Parathyroid adenoma (tissue), 2 donors: ENCODE data around the gene AGAP1.

Experiments
- H2AFZ ChIP-seq: fragments of 300-600 bp; sonication (generic); one replicate; pipeline ENCODE4 v1.7.0; 2017; ENCODE audit warnings: antibody characterized with exemption, mild to moderate bottlenecking
- H3K27ac ChIP-seq: fragments of 300-600 bp; sonication (generic); one replicate; pipeline ENCODE4 v1.7.0; 2017
- H3K27me3 ChIP-seq: fragments of 300-600 bp; sonication (generic); one replicate; pipeline ENCODE4 v1.7.0; 2017; ENCODE audit warnings: low read length; ENCODE audit not compliant: control insufficient read depth, insufficient read depth
- H3K36me3 ChIP-seq: fragments of 300-600 bp; sonication (generic); one replicate; pipeline ENCODE4 v1.7.0; 2017; ENCODE audit warnings: low read length; ENCODE audit not compliant: control insufficient read depth, insufficient read depth
- H3K4me1 ChIP-seq: fragments of 300-600 bp; sonication (generic); one replicate; pipeline ENCODE4 v1.7.0; 2017; ENCODE audit warnings: control low read depth
- H3K4me2 ChIP-seq: fragments of 300-600 bp; sonication (generic); one replicate; pipeline ENCODE4 v1.7.0; 2017; ENCODE audit warnings: low read length
- H3K4me3 ChIP-seq: fragments of 300-600 bp; sonication (generic); one replicate; pipeline ENCODE4 v1.7.0; 2017; ENCODE audit warnings: low read depth, low read length
- H3K79me2 ChIP-seq: fragments of 300-600 bp; sonication (generic); one replicate; pipeline ENCODE4 v1.7.0; 2017; ENCODE audit warnings: control low read depth
- H3K9ac ChIP-seq: fragments of 300-600 bp; sonication (generic); one replicate; pipeline ENCODE4 v1.7.0; 2017; ENCODE audit warnings: mild to moderate bottlenecking
- H3K9me3 ChIP-seq: fragments of 300-600 bp; sonication (generic); one replicate; pipeline ENCODE4 v1.7.0; 2017; ENCODE audit warnings: low read length; ENCODE audit not compliant: control insufficient read depth
- TF ChIP-seq, protein P1 (sequence below): fragments of 300-600 bp; sonication (generic); IDR thresholded peaks from one replicate; pipeline ENCODE4 v1.7.0; 2017; ENCODE audit warnings: antibody characterized with exemption, mild to moderate bottlenecking
- donor health status: primary hyperparathyroidism.

The AGAP1 gene

GRCh38 chr2:235579128-235579527 lies 85.3 kb downstream of the AGAP1 start:
- H2AFZ ChIP-seq = no peak overlapping the region
- H3K27me3 ChIP-seq = no peaks in the 10 kb centered on the region
- no peak overlapping the region for H3K9ac ChIP-seq
- H3K9me3 ChIP-seq = no peaks in the 10 kb centered on the region
- H3K36me3 ChIP-seq = no peaks in the 10 kb centered on the region
- peaks cover 70% of the 10 kb centered on the region for H3K79me2 ChIP-seq
- H3K4me1 ChIP-seq = peaks cover 8% of the 10 kb centered on the region
- H3K27ac ChIP-seq = no peak overlapping the region
- TF ChIP-seq, protein P1, sequence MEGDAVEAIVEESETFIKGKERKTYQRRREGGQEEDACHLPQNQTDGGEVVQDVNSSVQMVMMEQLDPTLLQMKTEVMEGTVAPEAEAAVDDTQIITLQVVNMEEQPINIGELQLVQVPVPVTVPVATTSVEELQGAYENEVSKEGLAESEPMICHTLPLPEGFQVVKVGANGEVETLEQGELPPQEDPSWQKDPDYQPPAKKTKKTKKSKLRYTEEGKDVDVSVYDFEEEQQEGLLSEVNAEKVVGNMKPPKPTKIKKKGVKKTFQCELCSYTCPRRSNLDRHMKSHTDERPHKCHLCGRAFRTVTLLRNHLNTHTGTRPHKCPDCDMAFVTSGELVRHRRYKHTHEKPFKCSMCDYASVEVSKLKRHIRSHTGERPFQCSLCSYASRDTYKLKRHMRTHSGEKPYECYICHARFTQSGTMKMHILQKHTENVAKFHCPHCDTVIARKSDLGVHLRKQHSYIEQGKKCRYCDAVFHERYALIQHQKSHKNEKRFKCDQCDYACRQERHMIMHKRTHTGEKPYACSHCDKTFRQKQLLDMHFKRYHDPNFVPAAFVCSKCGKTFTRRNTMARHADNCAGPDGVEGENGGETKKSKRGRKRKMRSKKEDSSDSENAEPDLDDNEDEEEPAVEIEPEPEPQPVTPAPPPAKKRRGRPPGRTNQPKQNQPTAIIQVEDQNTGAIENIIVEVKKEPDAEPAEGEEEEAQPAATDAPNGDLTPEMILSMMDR = no peak
- H3K4me3 ChIP-seq = no peak overlapping the region
- H3K4me2 ChIP-seq = no peak overlapping the region

GRCh38 chr2:235580426-235581157 lies 86.7 kb downstream of the AGAP1 start:
- Histone ChIP-seq H3K36me3 (no peaks in the 10 kb centered on the region), H3K4me1 (peaks cover 5% of the 10 kb centered on the region), H3K9ac (no peak overlapping the region), H3K4me3 (no peak overlapping the region), H3K4me2 (no peak overlapping the region), H3K27ac (no peak overlapping the region), H3K9me3 (no peaks in the 10 kb centered on the region), H2AFZ (no peak overlapping the region), H3K27me3 (no peaks in the 10 kb centered on the region), H3K79me2 (peaks cover 59% of the 10 kb centered on the region)
- TF ChIP-seq, protein P1 = no peak

GRCh38 chr2:235582081-235582686 lies 88.3 kb downstream of the AGAP1 start:
- no peaks in the 10 kb centered on the region for H3K36me3 ChIP-seq
- no peak overlapping the region for H3K27ac ChIP-seq
- TF ChIP-seq, protein P1 = no peak
- H3K9me3 ChIP-seq = no peaks in the 10 kb centered on the region
- H3K4me2 ChIP-seq = no peak overlapping the region
- H3K9ac ChIP-seq = no peak overlapping the region
- H3K4me1 ChIP-seq = peaks cover 5% of the 10 kb centered on the region
- H2AFZ ChIP-seq = no peak overlapping the region
- peaks cover 43% of the 10 kb centered on the region for H3K79me2 ChIP-seq
- no peak overlapping the region for H3K4me3 ChIP-seq
- H3K27me3 ChIP-seq = no peaks in the 10 kb centered on the region

DNA sequence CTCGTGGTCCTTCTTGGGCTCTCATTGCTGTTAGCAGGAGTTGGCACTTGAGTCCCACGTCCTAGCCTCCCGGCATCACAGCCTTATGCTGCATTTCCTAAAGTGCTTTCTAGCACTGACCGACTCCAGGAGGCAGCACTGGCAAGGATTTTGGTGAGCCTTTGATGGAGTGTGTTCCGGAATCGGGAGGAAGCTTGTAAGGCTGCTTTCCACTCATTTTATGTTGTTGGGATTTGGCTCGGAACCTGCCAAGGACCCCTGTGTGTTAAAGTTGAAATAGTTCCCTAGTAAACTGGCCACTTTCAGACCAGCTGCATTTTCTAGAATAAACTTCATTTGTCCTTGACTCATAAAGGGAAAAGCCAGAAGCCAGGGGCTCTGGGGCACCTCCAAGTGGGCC lies 88.9 kb downstream of the AGAP1 start:
- Histone ChIP-seq H3K9ac (no peak overlapping the region), H3K4me2 (no peak overlapping the region), H3K4me1 (peaks cover 5% of the 10 kb centered on the region), H2AFZ (no peak overlapping the region), H3K4me3 (no peak overlapping the region), H3K27me3 (no peaks in the 10 kb centered on the region), H3K36me3 (no peaks in the 10 kb centered on the region), H3K9me3 (no peaks in the 10 kb centered on the region), H3K27ac (no peak overlapping the region), H3K79me2 (peaks cover 40% of the 10 kb centered on the region)
- TF ChIP-seq, protein P1 = no peak
